ENCODE measurements around the gene LRRC26. TPM values are rescaled to one million over a fixed set of nuclear protein-coding genes. Genes with fewer than 3 reads are reported as not detected.

The LRRC26 gene
- total and polyA plus RNA-seq, 2 donors (not counting 3 experiments of a cell fraction or from before 2014, with no cell fraction given), result 0.08 TPM; not detected in 1

DNA sequence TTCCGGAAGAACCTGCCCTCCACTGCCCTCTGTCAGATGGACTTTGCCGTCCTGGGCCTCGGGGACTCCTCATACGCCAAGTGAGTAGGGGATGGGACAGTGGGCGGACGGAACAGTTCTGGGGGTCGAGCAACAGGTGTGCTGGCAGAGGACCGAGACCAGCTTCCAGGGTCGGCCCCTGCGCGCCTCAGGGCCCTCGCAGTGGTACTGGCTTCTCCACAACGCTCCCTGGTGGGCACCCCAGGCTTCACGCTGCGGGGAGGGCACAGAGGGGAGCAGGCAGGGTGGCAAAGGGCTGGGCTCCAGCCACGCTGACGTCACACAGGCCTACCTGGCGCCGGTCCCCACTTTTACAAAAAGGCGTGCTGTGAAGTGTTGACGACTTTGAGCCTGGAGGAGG, 42.7 kb upstream of the LRRC26 start:
- H3K9ac ChIP-seq (replicated peaks; ENCODE audit: extremely low read depth, insufficient read depth, low read length), result no peak overlapping the region
- no peaks in the 10 kb centered on the region for H3K9me3 ChIP-seq (replicated peaks; ENCODE audit: control insufficient read depth, insufficient read depth, low read length)
- DNase-seq (ENCODE audit: low read depth, low spot score), result no peak
- no peaks in the 10 kb centered on the region for H3K27me3 ChIP-seq (ENCODE audit: control insufficient read depth in 2 of 2, insufficient read depth in 2 of 2, low read length in 2 of 2)
- no peaks in the 10 kb centered on the region for H3K79me2 ChIP-seq (ENCODE audit: control insufficient read depth, insufficient read depth, low read length)
- peaks cover 0 to 8% of the 10 kb centered on the region in 2 experiments for H3K36me3 ChIP-seq (ENCODE audit: control insufficient read depth in 2 of 2, extremely low read depth in 1 of 2, insufficient read depth in 2 of 2, low read length in 2 of 2)
- H3K4me2 ChIP-seq (ENCODE audit: insufficient read depth, low read length), result no peak overlapping the region
- BruUV-seq (replicated peaks), result no TSS peak
- ChIA-PET POLR2A (no interaction called here), CTCF (interaction anchor here (1.0 to 1.1 kb wide), 2 partner anchors 24 kb away, joined by 3 read pairs; partner anchors contain the start of genes ANAPC2 and SSNA1)
- intact Hi-C loops (cut with micrococcal nuclease) (no loop called here), dilution Hi-C loops (cut with MboI; ENCODE audit: extremely low pct_ligation_motif_present, low sequenced_read_pairs) (no loop called here)
- no peaks in the 10 kb centered on the region for H3K4me1 ChIP-seq (ENCODE audit: control insufficient read depth, extremely low read depth, insufficient read depth, low read length)
- H3K27ac ChIP-seq (ENCODE audit: insufficient read depth, low read depth, low read length), result no peak overlapping the region
- no peaks in the 10 kb centered on the region for H4K20me1 ChIP-seq (replicated peaks; ENCODE audit: control insufficient read depth, extremely low read depth, insufficient read depth, low read length)
- no peak overlapping the region for H2AFZ ChIP-seq (ENCODE audit: low read depth, low read length)
- no peak overlapping the region for H3K4me3 ChIP-seq (replicated peaks in 1 of 3; ENCODE audit: insufficient read depth in 1 of 3, low read depth in 1 of 3, low read length in 3 of 3)
- FAIRE-seq, result no peak
- no peak for TF ChIP-seq GATA2 (IDR thresholded peaks at IDR 0.05; ENCODE audit: insufficient read depth, insufficient read length, low read depth, low read length)
- no peak for TF ChIP-seq MYC (IDR thresholded peaks at IDR 0.05; ENCODE audit: low read depth, low read length)
- no peak for TF ChIP-seq EZH2 (IDR thresholded peaks at IDR 0.05; ENCODE audit: borderline replicate concordance, low read depth, low read length, severe bottlenecking)
- TF ChIP-seq, protein P1, sequence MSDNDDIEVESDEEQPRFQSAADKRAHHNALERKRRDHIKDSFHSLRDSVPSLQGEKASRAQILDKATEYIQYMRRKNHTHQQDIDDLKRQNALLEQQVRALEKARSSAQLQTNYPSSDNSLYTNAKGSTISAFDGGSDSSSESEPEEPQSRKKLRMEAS (IDR thresholded peaks at IDR 0.05; ENCODE audit: insufficient read depth, insufficient read length), result no peak
- TF ChIP-seq FOS (IDR thresholded peaks at IDR 0.05; ENCODE audit: borderline replicate concordance, insufficient read depth, low read length), result no peak
- no peak for TF ChIP-seq POLR2AphosphoS5 (IDR thresholded peaks at IDR 0.05; ENCODE audit: insufficient read depth, low read depth, low read length)
- no peak for TF ChIP-seq JUN (IDR thresholded peaks at IDR 0.05; ENCODE audit: borderline replicate concordance, insufficient read depth, insufficient read length, low read depth)
- H3K9me1 ChIP-seq (replicated peaks; ENCODE audit: control insufficient read depth, extremely low read depth, insufficient read depth, low read length), result no peaks in the 10 kb centered on the region

DNA sequence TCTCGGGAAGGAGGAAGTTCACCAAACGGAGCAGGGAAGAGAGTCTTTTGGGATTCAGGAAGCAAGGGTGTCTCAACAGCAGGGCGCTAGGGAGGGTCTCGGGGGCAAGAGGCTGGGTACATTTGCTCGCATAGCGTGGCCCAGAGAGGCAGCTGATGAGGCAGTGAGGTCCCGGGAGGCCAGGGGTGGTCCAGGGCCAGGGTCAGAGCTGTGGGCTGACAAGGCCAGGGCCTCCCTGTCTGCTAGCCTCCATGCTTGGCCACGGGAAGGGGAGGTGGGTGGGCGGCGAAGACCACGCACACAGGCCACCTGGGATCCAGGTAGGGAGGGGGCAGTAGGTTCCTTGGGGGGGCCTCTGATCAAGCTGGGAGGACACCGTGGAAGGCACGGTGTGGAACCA, 41.7 kb upstream of the LRRC26 start:
- Histone ChIP-seq H3K79me2 (ENCODE audit: control insufficient read depth, insufficient read depth, low read length) (peaks cover 8% of the 10 kb centered on the region), H3K9me1 (replicated peaks; ENCODE audit: control insufficient read depth, extremely low read depth, insufficient read depth, low read length) (no peaks in the 10 kb centered on the region), H4K20me1 (replicated peaks; ENCODE audit: control insufficient read depth, extremely low read depth, insufficient read depth, low read length) (no peaks in the 10 kb centered on the region), H3K9me3 (replicated peaks; ENCODE audit: control insufficient read depth, insufficient read depth, low read length) (no peaks in the 10 kb centered on the region), H3K4me2 (ENCODE audit: insufficient read depth, low read length) (no peak overlapping the region), H3K4me3 (replicated peaks in 1 of 3; ENCODE audit: insufficient read depth in 1 of 3, low read depth in 1 of 3, low read length in 3 of 3) (no peak overlapping the region), H3K4me1 (ENCODE audit: control insufficient read depth, extremely low read depth, insufficient read depth, low read length) (peaks cover 2% of the 10 kb centered on the region), H3K27ac (ENCODE audit: insufficient read depth, low read depth, low read length) (no peak overlapping the region), H3K36me3 (ENCODE audit: control insufficient read depth in 2 of 2, extremely low read depth in 1 of 2, insufficient read depth in 2 of 2, low read length in 2 of 2) (peaks cover 0 to 7% of the 10 kb centered on the region in 2 experiments), H3K9ac (replicated peaks; ENCODE audit: extremely low read depth, insufficient read depth, low read length) (no peak overlapping the region), H3K27me3 (ENCODE audit: control insufficient read depth in 2 of 2, insufficient read depth in 2 of 2, low read length in 2 of 2) (no peaks in the 10 kb centered on the region), H2AFZ (ENCODE audit: low read depth, low read length) (no peak overlapping the region)
- intact Hi-C loops (cut with micrococcal nuclease), result no loop called here
- BruUV-seq (replicated peaks), result no TSS peak
- FAIRE-seq (no peak), DNase-seq (ENCODE audit: low read depth, low spot score) (no peak)
- ChIA-PET CTCF (interaction anchor here (1.1 kb wide), 1 partner anchor 23 kb away, joined by 3 read pairs; the partner anchor contains the start of genes ANAPC2 and SSNA1), POLR2A (no interaction called here)
- TF ChIP-seq, protein P2, sequence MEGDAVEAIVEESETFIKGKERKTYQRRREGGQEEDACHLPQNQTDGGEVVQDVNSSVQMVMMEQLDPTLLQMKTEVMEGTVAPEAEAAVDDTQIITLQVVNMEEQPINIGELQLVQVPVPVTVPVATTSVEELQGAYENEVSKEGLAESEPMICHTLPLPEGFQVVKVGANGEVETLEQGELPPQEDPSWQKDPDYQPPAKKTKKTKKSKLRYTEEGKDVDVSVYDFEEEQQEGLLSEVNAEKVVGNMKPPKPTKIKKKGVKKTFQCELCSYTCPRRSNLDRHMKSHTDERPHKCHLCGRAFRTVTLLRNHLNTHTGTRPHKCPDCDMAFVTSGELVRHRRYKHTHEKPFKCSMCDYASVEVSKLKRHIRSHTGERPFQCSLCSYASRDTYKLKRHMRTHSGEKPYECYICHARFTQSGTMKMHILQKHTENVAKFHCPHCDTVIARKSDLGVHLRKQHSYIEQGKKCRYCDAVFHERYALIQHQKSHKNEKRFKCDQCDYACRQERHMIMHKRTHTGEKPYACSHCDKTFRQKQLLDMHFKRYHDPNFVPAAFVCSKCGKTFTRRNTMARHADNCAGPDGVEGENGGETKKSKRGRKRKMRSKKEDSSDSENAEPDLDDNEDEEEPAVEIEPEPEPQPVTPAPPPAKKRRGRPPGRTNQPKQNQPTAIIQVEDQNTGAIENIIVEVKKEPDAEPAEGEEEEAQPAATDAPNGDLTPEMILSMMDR (IDR thresholded peaks at IDR 0.05; ENCODE audit: extremely low read depth in 1 of 2, insufficient read depth in 1 of 2, low read depth in 1 of 2, low read length in 2 of 2), result no peak
- no peak for TF ChIP-seq FOS (IDR thresholded peaks at IDR 0.05; ENCODE audit: borderline replicate concordance, insufficient read depth, low read length)
- no peak for TF ChIP-seq POLR2AphosphoS5 (IDR thresholded peaks at IDR 0.05; ENCODE audit: insufficient read depth, low read depth, low read length)
- no peak for TF ChIP-seq POLR2A (IDR thresholded peaks at IDR 0.05; ENCODE audit: low read depth, low read length)
- dilution Hi-C loops (cut with MboI; ENCODE audit: extremely low pct_ligation_motif_present, low sequenced_read_pairs), result no loop called here

All from endothelial cell of umbilical vein (primary cell).